Testis (tissue), 2 donors: Measurements from ENCODE around the gene COL13A1.

ENCODE experiments used
- CTCF ChIP-seq, 3 experiments: fragments of 450-650 bp in 2 of 3; fragments of 200-600 bp in 1 of 3; sonication (generic) in 1 of 3; IDR thresholded peaks; one replicate each; pipeline ENCODE4 v1.5.1; 2016 to 2019; ENCODE audit warnings: antibody characterized with exemption in 3 of 3, mild to moderate bottlenecking in 2 of 3, moderate library complexity in 1 of 3
- POLR2A ChIP-seq: fragments of 450-650 bp; IDR thresholded peaks from one replicate; pipeline ENCODE4 v1.6.1; 2017; ENCODE audit warnings: antibody characterized with exemption, mild to moderate bottlenecking, moderate library complexity

DNA sequence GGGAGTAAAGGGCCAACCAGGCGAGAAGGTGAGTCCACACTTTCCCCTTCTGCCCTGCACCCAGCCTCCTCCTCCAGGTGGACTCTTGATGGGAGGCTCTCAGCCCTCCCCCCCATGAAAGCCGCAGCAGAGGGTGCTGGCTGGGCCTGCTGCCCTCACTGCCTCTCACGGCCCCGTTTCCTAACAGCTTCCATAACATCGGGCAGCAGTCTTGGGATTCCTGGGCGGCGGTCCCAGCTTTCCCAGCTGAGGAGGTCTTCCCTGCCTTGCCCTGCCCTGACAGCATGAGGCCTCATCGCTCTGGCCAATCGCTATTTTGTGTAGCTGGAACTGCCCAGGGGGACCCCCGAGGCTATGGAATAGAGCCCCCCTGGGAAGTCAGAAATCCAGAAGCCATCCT lies 76.3 kb downstream of the COL13A1 start:
- TF ChIP-seq CTCF (IDR thresholded peaks at IDR 0.05) (no peak), POLR2A (no peak)
